ENCODE data around the gene HOXD4. TPM values are rescaled to one million over a fixed set of nuclear protein-coding genes. Genes with fewer than 3 reads are reported as not detected.

Gene HOXD4
- total and polyA plus RNA-seq, 12 donors: 0.13 to 1.6 (median 0.40) TPM; not detected in 2

- no peaks in the 10 kb centered on the region for H3K9me3 ChIP-seq
- no peaks in the 10 kb centered on the region for H3K36me3 ChIP-seq
- WGBS, 2 donors: 1 to 3% methylated on average over 85 to 98 of the region's 98 CpGs
- H3K27me3 ChIP-seq: peaks cover 37 to 100% (median 100%) of the 10 kb centered on the region in 7 donors
- DNase-seq: no peak
- H3K4me1 ChIP-seq: peaks cover 9 to 33% (median 27%) of the 10 kb centered on the region in 9 donors
- ATAC-seq: peak in 2 of 8 donors; percentile 17 to 50
- no peak for TF ChIP-seq CTCF (IDR thresholded peaks at IDR 0.05)
- H3K4me3 ChIP-seq: peak overlapping the region; percentile 37 to 65 (median 55)
- intact Hi-C loops (cut with DNase I): no loop called here
- peak overlapping the region in 1 of 10 donors; percentile 40 for H3K27ac ChIP-seq
Measured at GRCh38 chr2:176188774-176189680, 37.7 kb downstream of the HOXD4 start.

GRCh38 chr2:176189681-176190641 is 38.6 kb downstream of the HOXD4 start:
- WGBS, 2 donors: 18 to 21% methylated on average over 28 of the region's 28 CpGs
- intact Hi-C loops (cut with DNase I): no loop called here
- H3K27me3 ChIP-seq: peaks cover 37 to 100% (median 100%) of the 10 kb centered on the region in 7 donors
- ATAC-seq (no peak), DNase-seq (no peak)
- H3K27ac ChIP-seq: no peak overlapping the region
- no peak for TF ChIP-seq CTCF (IDR thresholded peaks at IDR 0.05)
- no peaks in the 10 kb centered on the region for H3K36me3 ChIP-seq
- H3K9me3 ChIP-seq: no peaks in the 10 kb centered on the region
- H3K4me3 ChIP-seq: peak overlapping the region in 8 of 10 donors; percentile 50 to 65 (median 57)
- peaks cover 9 to 33% (median 27%) of the 10 kb centered on the region in 9 donors for H3K4me1 ChIP-seq

GRCh38 chr2:176192351-176192750 is 41.0 kb downstream of the HOXD4 start:
- no peak overlapping the region for H3K4me3 ChIP-seq
- H3K27me3 ChIP-seq: peaks cover 37 to 100% (median 100%) of the 10 kb centered on the region in 7 donors
- ATAC-seq (no peak), DNase-seq (no peak)
- no peak overlapping the region for H3K27ac ChIP-seq
- no peak for TF ChIP-seq CTCF (IDR thresholded peaks at IDR 0.05)
- intact Hi-C loops (cut with DNase I): no loop called here
- no peaks in the 10 kb centered on the region for H3K36me3 ChIP-seq
- 20 to 26% methylated on average over 1 of the region's 1 CpG for WGBS, 2 donors
- peaks cover 9 to 31% (median 27%) of the 10 kb centered on the region in 9 donors for H3K4me1 ChIP-seq
- H3K9me3 ChIP-seq: no peaks in the 10 kb centered on the region

GRCh38 chr2:176193048-176193447 is 41.7 kb downstream of the HOXD4 start:
- TF ChIP-seq CTCF (IDR thresholded peaks at IDR 0.05): no peak
- Histone ChIP-seq H3K9me3 (no peaks in the 10 kb centered on the region), H3K27me3 (peaks cover 31 to 100% (median 100%) of the 10 kb centered on the region in 7 donors), H3K4me1 (peaks cover 8 to 24% (median 20%) of the 10 kb centered on the region in 9 donors), H3K4me3 (no peak overlapping the region), H3K27ac (no peak overlapping the region), H3K36me3 (no peaks in the 10 kb centered on the region)
- DNase-seq (no peak), ATAC-seq (no peak)
- WGBS, 2 donors: 14 to 21% methylated on average over 1 of the region's 1 CpG
- intact Hi-C loops (cut with DNase I): no loop called here

Data from heart right ventricle (tissue), 16 donors.